Smooth muscle cell (in vitro differentiated cells): ENCODE results near the gene ARL5B. TPM values are rescaled to one million over a fixed set of nuclear protein-coding genes. Genes with fewer than 3 reads are reported as not detected.
A peak's percentile ranks its signal among the peaks of the same experiment; 100 is the strongest.
"Not testable (repeated sequence)": the region's sequence is repeated elsewhere in the genome, so short reads cannot be mapped to it uniquely, and the experiment has no call there.

Experiments
- DNase-seq: peaks from one replicate; lab custom pipeline; 2025; ENCODE audit not compliant: unreplicated experiment; lab: John Stamatoyannopoulos, UW
- H2AFZ ChIP-seq: fragments of 200-600 bp; sonication (generic); 2 replicates; pipeline ENCODE4 v1.6.0; 2016; ENCODE audit warnings: antibody characterized with exemption, low read depth, mild to moderate bottlenecking
- H3F3A ChIP-seq: fragments of 200-600 bp; sonication (generic); 2 replicates; pipeline ENCODE4 v1.6.0; 2017; ENCODE audit warnings: antibody characterized with exemption, low read depth
- H3K27ac ChIP-seq: fragments of 200-600 bp; sonication (generic); 2 replicates; pipeline ENCODE4 v1.5.1; 2016; ENCODE audit warnings: low read depth, mild to moderate bottlenecking
- H3K27me3 ChIP-seq: fragments of 200-600 bp; sonication (generic); 2 replicates; pipeline ENCODE4 v1.6.1; 2016; ENCODE audit warnings: low read depth, mild to moderate bottlenecking
- H3K36me3 ChIP-seq: fragments of 200-600 bp; sonication (generic); 2 replicates; pipeline ENCODE4 v1.5.1; 2016; ENCODE audit warnings: low read depth
- H3K4me1 ChIP-seq: fragments of 200-600 bp; sonication (generic); 2 replicates; pipeline ENCODE4 v1.5.1; 2016; ENCODE audit warnings: low read depth
- H3K4me2 ChIP-seq: fragments of 200-600 bp; sonication (generic); 2 replicates; pipeline ENCODE4 v1.6.0; 2016; ENCODE audit warnings: mild to moderate bottlenecking
- H3K4me3 ChIP-seq: fragments of 200-600 bp; sonication (generic); 2 replicates; pipeline ENCODE4 v1.5.1; 2016; ENCODE audit warnings: mild to moderate bottlenecking
- H3K79me2 ChIP-seq: fragments of 200-600 bp; sonication (generic); 2 replicates; pipeline ENCODE4 v1.6.0; 2016; ENCODE audit warnings: low read depth, mild to moderate bottlenecking
- H3K9ac ChIP-seq: fragments of 200-600 bp; sonication (generic); 2 replicates; pipeline ENCODE4 v1.6.0; 2016; ENCODE audit warnings: low read depth
- H3K9me3 ChIP-seq: fragments of 200-600 bp; sonication (generic); replicated peaks from 2 replicates; pipeline ENCODE4 v1.5.1; 2016; ENCODE audit warnings: low read depth
- H4K20me1 ChIP-seq: fragments of 200-600 bp; sonication (generic); 2 replicates; pipeline ENCODE4 v1.6.0; 2016; ENCODE audit warnings: low read depth
- CTCF ChIP-seq: fragments of 200-600 bp; sonication (generic); IDR thresholded peaks from 2 replicates; pipeline ENCODE4 v1.5.1; 2017; ENCODE audit warnings: borderline replicate concordance, mild to moderate bottlenecking, antibody characterized with exemption; ENCODE audit not compliant: insufficient read depth, poor library complexity, severe bottlenecking
- WGBS: methylation state at CpG from one replicate; pipeline ENCODE4 v1.1.7; 2016; ENCODE audit warnings: low lambda C conversion rate; 5-methylcytosine and 5-hydroxymethylcytosine counted together
- polyA plus RNA-seq: library from polyadenylated mRNA; unstranded; fragments of >200 nt; fragmentation: Nextera tagmentation; extraction: Ambion mirVana; gene quantifications from 2 replicates; pipeline ENCODE4 v1.2.1, GENCODE V29; 2016
- total RNA-seq: library from RNA; depleted of rRNA; stranded (reverse); fragments of >200 nt; gene quantifications from 2 replicates; pipeline ENCODE4 v1.2.3, GENCODE V29; 2014

ARL5B gene
- total and polyA plus RNA-seq, 2 experiments from 2014 or later = 12.9 to 80.9 TPM

- 76% methylated on average over 4 of the region's 4 CpGs for WGBS
- Histone ChIP-seq H4K20me1 (no peaks in the 10 kb centered on the region), H3K27ac (no peak overlapping the region)
These were observed 43.6 kb upstream of the ARL5B start for GRCh38 chr10:18615618-18616017.

DNA sequence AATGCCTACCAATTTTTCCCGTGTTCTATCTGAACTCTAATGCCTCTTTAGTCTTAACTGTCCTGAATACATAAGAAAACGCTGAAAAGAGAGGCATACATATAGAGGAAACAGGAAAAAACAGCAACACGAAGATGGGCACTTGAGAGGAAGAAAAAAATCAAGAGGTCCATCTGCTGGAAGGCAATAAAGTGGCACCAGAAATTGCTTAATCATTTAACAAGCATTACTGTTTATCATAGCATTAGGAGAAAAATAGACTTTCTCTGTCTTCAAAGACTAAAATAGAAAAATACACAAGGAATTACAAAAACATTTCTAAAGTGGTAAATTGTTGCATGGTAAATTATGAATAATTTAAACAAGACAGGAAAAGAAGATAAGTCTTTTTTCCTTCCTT lies 42.9 kb upstream of the ARL5B start:
- 66% methylated on average over 3 of the region's 3 CpGs for WGBS
- peaks cover 4% of the 10 kb centered on the region for H3F3A ChIP-seq
- H3K27ac ChIP-seq = peak overlapping the region; percentile 5
- no peaks in the 10 kb centered on the region for H3K79me2 ChIP-seq
- no peaks in the 10 kb centered on the region for H4K20me1 ChIP-seq
- H3K9ac ChIP-seq = no peak overlapping the region
- H3K36me3 ChIP-seq = peaks cover 3% of the 10 kb centered on the region
- no peak overlapping the region for H2AFZ ChIP-seq
- H3K27me3 ChIP-seq = no peaks in the 10 kb centered on the region
- no peak for TF ChIP-seq CTCF
- no peak overlapping the region for H3K4me2 ChIP-seq
- H3K9me3 ChIP-seq = no peaks in the 10 kb centered on the region
- no peaks in the 10 kb centered on the region for H3K4me1 ChIP-seq
- no peak for DNase-seq
- H3K4me3 ChIP-seq = no peak overlapping the region

More at GRCh38 chr10:18615618-18616017, 43.6 kb upstream of the ARL5B start:
- no peaks in the 10 kb centered on the region for H3K9me3 ChIP-seq
- no peak overlapping the region for H3K4me2 ChIP-seq
- no peak overlapping the region for H3K4me3 ChIP-seq
- peaks cover 3% of the 10 kb centered on the region for H3K36me3 ChIP-seq
- H3F3A ChIP-seq = peaks cover 4% of the 10 kb centered on the region
- H3K4me1 ChIP-seq = no peaks in the 10 kb centered on the region
- no peaks in the 10 kb centered on the region for H3K27me3 ChIP-seq
- H3K79me2 ChIP-seq = no peaks in the 10 kb centered on the region
- no peak overlapping the region for H2AFZ ChIP-seq
- TF ChIP-seq CTCF = no peak
- H3K9ac ChIP-seq = no peak overlapping the region
- no peak for DNase-seq

DNA sequence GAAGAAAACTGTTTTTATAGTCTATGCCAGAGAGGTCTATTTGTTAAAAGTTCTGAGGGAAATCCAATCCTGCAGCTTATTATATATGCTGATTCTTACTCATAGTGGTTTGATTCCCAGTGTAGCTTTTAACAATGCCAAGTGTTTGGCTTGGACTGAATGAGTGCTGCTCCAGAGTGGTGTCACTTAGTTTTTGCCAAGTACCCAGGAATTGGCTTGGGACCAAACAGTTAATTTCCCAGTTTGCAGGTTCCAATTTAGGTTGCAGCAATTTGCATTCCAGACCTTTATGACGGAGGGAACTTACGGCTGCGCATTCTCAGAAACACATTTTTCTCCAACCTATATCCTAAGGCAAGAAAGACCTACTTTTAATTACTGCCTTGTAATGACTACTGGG lies 40.2 kb upstream of the ARL5B start:
- H3K36me3 ChIP-seq = no peaks in the 10 kb centered on the region
- no peak overlapping the region for H3K4me2 ChIP-seq
- DNase-seq = no peak
- no peaks in the 10 kb centered on the region for H3K79me2 ChIP-seq
- no peak overlapping the region for H3K27ac ChIP-seq
- H3K27me3 ChIP-seq = no peaks in the 10 kb centered on the region
- peaks cover 8% of the 10 kb centered on the region for H3K4me1 ChIP-seq
- no peak for TF ChIP-seq CTCF
- H3F3A ChIP-seq = no peaks in the 10 kb centered on the region
- no peak overlapping the region for H3K4me3 ChIP-seq
- no peaks in the 10 kb centered on the region for H3K9me3 ChIP-seq
- 83% methylated on average over 3 of the region's 3 CpGs for WGBS
- no peak overlapping the region for H2AFZ ChIP-seq
- H3K9ac ChIP-seq = no peak overlapping the region
- H4K20me1 ChIP-seq = no peaks in the 10 kb centered on the region

DNA sequence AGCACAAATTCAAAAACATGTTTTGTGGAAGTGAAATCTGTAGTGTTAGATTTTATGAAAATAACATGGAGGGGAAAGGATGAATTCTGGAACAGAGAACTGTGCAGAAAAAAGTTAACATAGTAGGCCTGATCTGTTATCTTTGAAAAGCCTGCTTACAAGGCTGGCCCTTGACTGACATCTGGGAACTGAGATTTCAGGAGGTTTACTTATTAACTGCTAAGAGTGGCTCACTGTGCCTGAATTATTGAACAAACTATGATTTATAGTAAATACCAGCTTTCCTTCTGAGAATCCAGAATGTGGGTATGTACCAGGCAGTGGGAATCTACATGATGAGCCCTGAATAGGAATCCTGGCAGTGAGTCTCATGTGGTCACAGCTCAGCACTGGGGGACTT lies 38.4 kb upstream of the ARL5B start:
- Histone ChIP-seq H2AFZ (no peak overlapping the region), H3K27ac (no peak overlapping the region), H3K27me3 (no peaks in the 10 kb centered on the region), H3K9me3 (no peaks in the 10 kb centered on the region), H3K4me3 (no peak overlapping the region), H3K9ac (no peak overlapping the region), H3F3A (peaks cover 5% of the 10 kb centered on the region), H3K4me1 (peaks cover 8% of the 10 kb centered on the region), H3K4me2 (no peak overlapping the region), H3K79me2 (no peaks in the 10 kb centered on the region), H4K20me1 (no peaks in the 10 kb centered on the region), H3K36me3 (no peaks in the 10 kb centered on the region)
- no peak for DNase-seq
- TF ChIP-seq CTCF = no peak

GRCh38 chr10:18623671-18624070 lies 35.6 kb upstream of the ARL5B start:
- not testable (repeated sequence) for H3K27me3 ChIP-seq, H3K36me3 ChIP-seq, H3K79me2 ChIP-seq, H4K20me1 ChIP-seq, H3K9me3 ChIP-seq, DNase-seq
- Histone ChIP-seq H3K4me2 (peak overlapping the region; percentile 75), H3K4me3 (peak overlapping the region; percentile 12), H3K27ac (peak overlapping the region; percentile 89), H3K9ac (peak overlapping the region; percentile 55), H3K4me1 (peaks cover 13% of the 10 kb centered on the region), H2AFZ (peak overlapping the region; percentile 52), H3F3A (peaks cover 12% of the 10 kb centered on the region)
- WGBS = 0% methylated on average over 1 of the region's 1 CpG
